WTC11 (cell line): ENCODE measurements around the gene GARNL3. TPM values are rescaled to one million over a fixed set of nuclear protein-coding genes. Genes with fewer than 3 reads are reported as not detected.

ENCODE experiments used
- ATAC-seq: fragments of 200-7000 bp; cut with Tn5 transposase; 2 replicates; pipeline ENCODE4 v1.10.0; 2021; ENCODE audit warnings: mild to moderate bottlenecking, moderate library complexity
- CTCF ChIA-PET: fragments of 300-600 bp; sonication (Branson Sonifier 250); formaldehyde crosslinking; loops from one replicate; lab custom pipeline; 2021; ENCODE audit warnings: antibody characterized with exemption; lab: Charles Lee
- POLR2A ChIA-PET: fragments of 350-600 bp; sonication (Branson Sonifier 250); formaldehyde crosslinking; loops from one replicate; lab custom pipeline; 2021; ENCODE audit warnings: antibody characterized with exemption; lab: Charles Lee
- DNase-seq: peaks from one replicate; pipeline ENCODE4 v3.0.0; 2021; ENCODE audit warnings: low spot score
- H3K27ac Mint-ChIP-seq: 2 replicates; pipeline ENCODE4 v1.8.0; 2021; ENCODE audit warnings: mixed read lengths
- H3K27me3 Mint-ChIP-seq: 2 replicates; pipeline ENCODE4 v1.8.0; 2021; ENCODE audit warnings: low read depth, mild to moderate bottlenecking, moderate library complexity, mixed read lengths
- H3K36me3 Mint-ChIP-seq: 2 replicates; pipeline ENCODE4 v1.8.0; 2021; ENCODE audit warnings: mixed read lengths
- H3K4me1 Mint-ChIP-seq: 2 replicates; pipeline ENCODE4 v1.8.0; 2022; ENCODE audit warnings: mixed read lengths
- H3K4me3 Mint-ChIP-seq: 2 replicates; pipeline ENCODE4 v1.8.0; 2021; ENCODE audit warnings: mild to moderate bottlenecking, moderate library complexity, mixed read lengths
- H3K9me3 Mint-ChIP-seq: 2 replicates; pipeline ENCODE4 v1.8.0; 2021; ENCODE audit warnings: mixed read lengths
- CDX4 ChIP-seq: fragments of 250-450 bp; sonication (Bioruptor Pico); IDR thresholded peaks from 2 replicates; pipeline ENCODE4 v1.9.0; 2021; ENCODE audit warnings: moderate library complexity, mild to moderate bottlenecking, inconsistent platforms, borderline replicate concordance
- CTCF ChIP-seq: fragments of 200-600 bp; IDR thresholded peaks from 2 replicates; pipeline ENCODE4 v1.8.0; 2022; ENCODE audit warnings: antibody characterized with exemption
- ETV6 ChIP-seq: sonication (generic); formaldehyde crosslinking; IDR thresholded peaks from 2 replicates; pipeline ENCODE4 v1.8.1; 2022; ENCODE audit warnings: mild to moderate bottlenecking, missing genetic modification reagents
- FOXK1 ChIP-seq: sonication (generic); formaldehyde crosslinking; IDR thresholded peaks from 2 replicates; pipeline ENCODE4 v1.8.0; 2022; ENCODE audit warnings: mild to moderate bottlenecking, moderate library complexity, missing genetic modification reagents
- GABPB1 ChIP-seq: sonication (generic); formaldehyde crosslinking; IDR thresholded peaks from 2 replicates; pipeline ENCODE4 v1.8.1; 2023; ENCODE audit warnings: mild to moderate bottlenecking, missing genetic modification reagents
- GRHL2 ChIP-seq: fragments of 250-450 bp; sonication (Bioruptor Pico); IDR thresholded peaks from 2 replicates; pipeline ENCODE4 v1.8.0; 2022; ENCODE audit warnings: mild to moderate bottlenecking, moderate library complexity; ENCODE audit not compliant: insufficient replicate concordance, severe bottlenecking
- GTF2I ChIP-seq: fragments of 250-450 bp; sonication (Bioruptor Pico); conservative IDR thresholded peaks from 2 replicates; pipeline ENCODE4 v1.4.0; 2021; ENCODE audit warnings: mild to moderate bottlenecking
- HMGA2 ChIP-seq: fragments of 250-450 bp; sonication (Bioruptor Pico); IDR thresholded peaks from 2 replicates; pipeline ENCODE4 v1.4.0; 2021; ENCODE audit warnings: mild to moderate bottlenecking, moderate library complexity
- JAZF1 ChIP-seq: fragments of 250-450 bp; sonication (Bioruptor Pico); IDR thresholded peaks from 2 replicates; pipeline ENCODE4 v1.9.0; 2021; ENCODE audit warnings: moderate library complexity, mild to moderate bottlenecking, inconsistent platforms
- MAX ChIP-seq: sonication (generic); formaldehyde crosslinking; IDR thresholded peaks from 2 replicates; pipeline ENCODE4 v1.8.0; 2022; ENCODE audit warnings: mild to moderate bottlenecking, missing genetic modification reagents
- NFATC4 ChIP-seq: fragments of 250-450 bp; sonication (Bioruptor Pico); IDR thresholded peaks from 2 replicates; pipeline ENCODE4 v1.9.0; 2021; ENCODE audit warnings: mild to moderate bottlenecking
- SP1 ChIP-seq: sonication (generic); formaldehyde crosslinking; conservative IDR thresholded peaks from 2 replicates; pipeline ENCODE4 v1.8.1; 2022; ENCODE audit warnings: missing genetic modification reagents
- TEAD1 ChIP-seq: sonication (generic); formaldehyde crosslinking; IDR thresholded peaks from 2 replicates; pipeline ENCODE4 v1.8.0; 2022; ENCODE audit warnings: mild to moderate bottlenecking, missing genetic modification reagents
- ZNF121 ChIP-seq: sonication (generic); formaldehyde crosslinking; IDR thresholded peaks from 2 replicates; pipeline ENCODE4 v1.8.0; 2023; ENCODE audit warnings: missing genetic modification reagents
- ZNF219 ChIP-seq: sonication (generic); formaldehyde crosslinking; IDR thresholded peaks from 2 replicates; pipeline ENCODE4 v1.8.0; 2023; ENCODE audit warnings: missing genetic modification reagents, mild to moderate bottlenecking, borderline replicate concordance
- ZNF232 ChIP-seq: sonication (generic); formaldehyde crosslinking; IDR thresholded peaks from 2 replicates; pipeline ENCODE4 v1.8.0; 2022; ENCODE audit warnings: mild to moderate bottlenecking, missing genetic modification reagents
- ZNF263 ChIP-seq: sonication (generic); formaldehyde crosslinking; IDR thresholded peaks from 2 replicates; pipeline ENCODE4 v1.8.1; 2022; ENCODE audit warnings: low read depth, mild to moderate bottlenecking, moderate library complexity, missing genetic modification reagents
- ZNF423 ChIP-seq: fragments of 250-450 bp; sonication (Bioruptor Pico); IDR thresholded peaks from 2 replicates; pipeline ENCODE4 v2.1.2; 2022; ENCODE audit warnings: mild to moderate bottlenecking, moderate library complexity
- ZNF425 ChIP-seq: fragments of 250-450 bp; sonication (Bioruptor Pico); conservative IDR thresholded peaks from 2 replicates; pipeline ENCODE4 v1.9.0; 2021; ENCODE audit warnings: mild to moderate bottlenecking
- total RNA-seq: library from RNA; stranded (reverse); gene quantifications from 3 replicates; pipeline ENCODE4 v1.2.3, GENCODE V29; 2021
- TF ChIP-seq, protein P1 (sequence below): sonication (generic); formaldehyde crosslinking; IDR thresholded peaks from 2 replicates; pipeline ENCODE4 v1.8.0; 2022; ENCODE audit warnings: mild to moderate bottlenecking, missing genetic modification reagents
- TF ChIP-seq, protein P2 (sequence below): sonication (generic); formaldehyde crosslinking; conservative IDR thresholded peaks from 2 replicates; pipeline ENCODE4 v1.8.1; 2023; ENCODE audit warnings: mild to moderate bottlenecking, low read depth, missing genetic modification reagents, moderate library complexity

Gene GARNL3
- total RNA-seq, 1 experiment from 2014 or later = 17.8 TPM

DNA sequence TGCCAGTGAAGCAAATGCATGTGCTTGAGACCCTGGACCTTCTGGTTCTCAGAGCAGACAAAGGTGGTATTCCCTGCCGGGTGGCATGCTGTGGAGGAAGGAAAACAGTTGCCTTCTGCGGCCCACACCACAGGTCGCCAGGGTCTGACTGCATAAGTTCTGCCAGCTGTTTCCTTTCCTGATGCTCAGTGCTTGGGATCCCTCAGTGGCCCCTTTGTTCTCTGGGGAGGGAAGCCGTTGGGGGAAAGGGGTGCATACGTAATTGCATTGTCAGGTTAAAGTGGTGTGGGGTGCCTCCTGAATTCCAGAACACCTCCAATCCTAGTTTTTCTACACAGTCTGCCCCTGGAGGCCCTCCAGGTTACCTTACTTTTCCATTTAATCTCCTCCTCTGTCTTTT is 89.3 kb downstream of the GARNL3 start:
- peak; percentile 85 for ATAC-seq
- Mint-ChIP-seq H3K4me3 (peak overlapping the region; percentile 32; the same call in 1 of the 2 replicates), H3K27ac (peak overlapping the region; percentile 98), H3K27me3 (no peaks in the 10 kb centered on the region), H3K4me1 (peaks cover 34% of the 10 kb centered on the region), H3K36me3 (peaks cover 4% of the 10 kb centered on the region; the same call in 1 of the 2 replicates), H3K9me3 (no peaks in the 10 kb centered on the region)
- DNase-seq = peak; percentile 22
- CTCF ChIA-PET = interaction anchor here (0.6 to 2.9 kb wide), 5 partner anchors 33 to 439 kb away, joined by 3 to 9 read pairs (median 3); partner anchors contain the start of genes RALGPS1 and SLC2A8
- TF ChIP-seq CDX4 (CRISPR knock-in tag) = no peak
- 0 out of 2 replicates have a peak, but pooled peaks have one; percentile 18 for TF ChIP-seq FOXK1 (CRISPR knock-in tag)
- no peak for TF ChIP-seq ZNF423 (CRISPR knock-in tag)
- no peak for TF ChIP-seq GABPB1 (CRISPR knock-in tag)
- TF ChIP-seq TEAD1 = peak; percentile 40; the same call in 1 of the 2 replicates
- no peak for TF ChIP-seq ZNF425 (CRISPR knock-in tag)
- peak; percentile 72 for TF ChIP-seq ETV6 (CRISPR knock-in tag)
- no peak for TF ChIP-seq JAZF1 (CRISPR knock-in tag)
- TF ChIP-seq SP1 (CRISPR knock-in tag) = peak; percentile 45; the same call in 1 of the 2 replicates
- TF ChIP-seq GRHL2 (CRISPR knock-in tag) = no peak
- POLR2A ChIA-PET = no interaction called here

- no peak overlapping the region for H3K27ac Mint-ChIP-seq
- no peak for TF ChIP-seq JAZF1 (CRISPR knock-in tag)
- TF ChIP-seq ZNF219 (CRISPR knock-in tag) = no peak
- TF ChIP-seq, protein P1, sequence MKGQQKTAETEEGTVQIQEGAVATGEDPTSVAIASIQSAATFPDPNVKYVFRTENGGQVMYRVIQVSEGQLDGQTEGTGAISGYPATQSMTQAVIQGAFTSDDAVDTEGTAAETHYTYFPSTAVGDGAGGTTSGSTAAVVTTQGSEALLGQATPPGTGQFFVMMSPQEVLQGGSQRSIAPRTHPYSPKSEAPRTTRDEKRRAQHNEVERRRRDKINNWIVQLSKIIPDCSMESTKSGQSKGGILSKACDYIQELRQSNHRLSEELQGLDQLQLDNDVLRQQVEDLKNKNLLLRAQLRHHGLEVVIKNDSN (CRISPR knock-in tag) = no peak
- TF ChIP-seq CTCF = no peak
- no peak for TF ChIP-seq ZNF425 (CRISPR knock-in tag)
- TF ChIP-seq ZNF232 = no peak
- TF ChIP-seq, protein P2, sequence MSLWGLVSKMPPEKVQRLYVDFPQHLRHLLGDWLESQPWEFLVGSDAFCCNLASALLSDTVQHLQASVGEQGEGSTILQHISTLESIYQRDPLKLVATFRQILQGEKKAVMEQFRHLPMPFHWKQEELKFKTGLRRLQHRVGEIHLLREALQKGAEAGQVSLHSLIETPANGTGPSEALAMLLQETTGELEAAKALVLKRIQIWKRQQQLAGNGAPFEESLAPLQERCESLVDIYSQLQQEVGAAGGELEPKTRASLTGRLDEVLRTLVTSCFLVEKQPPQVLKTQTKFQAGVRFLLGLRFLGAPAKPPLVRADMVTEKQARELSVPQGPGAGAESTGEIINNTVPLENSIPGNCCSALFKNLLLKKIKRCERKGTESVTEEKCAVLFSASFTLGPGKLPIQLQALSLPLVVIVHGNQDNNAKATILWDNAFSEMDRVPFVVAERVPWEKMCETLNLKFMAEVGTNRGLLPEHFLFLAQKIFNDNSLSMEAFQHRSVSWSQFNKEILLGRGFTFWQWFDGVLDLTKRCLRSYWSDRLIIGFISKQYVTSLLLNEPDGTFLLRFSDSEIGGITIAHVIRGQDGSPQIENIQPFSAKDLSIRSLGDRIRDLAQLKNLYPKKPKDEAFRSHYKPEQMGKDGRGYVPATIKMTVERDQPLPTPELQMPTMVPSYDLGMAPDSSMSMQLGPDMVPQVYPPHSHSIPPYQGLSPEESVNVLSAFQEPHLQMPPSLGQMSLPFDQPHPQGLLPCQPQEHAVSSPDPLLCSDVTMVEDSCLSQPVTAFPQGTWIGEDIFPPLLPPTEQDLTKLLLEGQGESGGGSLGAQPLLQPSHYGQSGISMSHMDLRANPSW = no peak
- TF ChIP-seq NFATC4 (CRISPR knock-in tag) = no peak
- no peak for TF ChIP-seq GTF2I (CRISPR knock-in tag)
- no peak for TF ChIP-seq ZNF263
- no peak for TF ChIP-seq MAX (CRISPR knock-in tag)
- TF ChIP-seq HMGA2 (CRISPR knock-in tag) = no peak
- no peak for TF ChIP-seq ZNF121 (CRISPR knock-in tag)
- H3K4me3 Mint-ChIP-seq = no peak overlapping the region
- ATAC-seq = no peak
- no peaks in the 10 kb centered on the region for H3K9me3 Mint-ChIP-seq
- H3K36me3 Mint-ChIP-seq = peaks cover 4% of the 10 kb centered on the region; the same call in 1 of the 2 replicates
- H3K27me3 Mint-ChIP-seq = no peaks in the 10 kb centered on the region
- POLR2A ChIA-PET = no interaction called here
- CTCF ChIA-PET = no interaction called here
- peaks cover 34% of the 10 kb centered on the region for H3K4me1 Mint-ChIP-seq
- DNase-seq = no peak
Observed at GRCh38 chr9:127356906-127357305, 92.3 kb downstream of the GARNL3 start.
